WERI-Rb-1 (cell line): ENCODE results near the gene WDR93.

Experiments
- DNase-seq: peaks from one replicate; pipeline ENCODE4 v3.0.0-alpha.2; 2020
- H3K27ac ChIP-seq: fragments of 250-450 bp; sonication (Bioruptor Pico); 2 replicates; pipeline ENCODE4 v1.5.1; 2020; ENCODE audit warnings: mild to moderate bottlenecking, moderate library complexity
- H3K27me3 ChIP-seq: fragments of 250-450 bp; sonication (Bioruptor Pico); 2 replicates; pipeline ENCODE4 v1.5.1; 2021; ENCODE audit warnings: mild to moderate bottlenecking, low read depth, moderate library complexity; ENCODE audit not compliant: insufficient read depth, severe bottlenecking
- H3K36me3 ChIP-seq: fragments of 250-450 bp; sonication (Bioruptor Pico); 2 replicates; pipeline ENCODE4 v1.5.1; 2020; ENCODE audit warnings: mild to moderate bottlenecking, moderate library complexity
- H3K4me3 ChIP-seq: 2 replicates; pipeline ENCODE4 v1.5.1; 2011; ENCODE audit warnings: low read depth, mild to moderate bottlenecking, control low read depth, low read length
- H3K9me3 ChIP-seq: fragments of 250-450 bp; sonication (Bioruptor Pico); 2 replicates; pipeline ENCODE4 v1.5.1; 2021; ENCODE audit warnings: mild to moderate bottlenecking, moderate library complexity; ENCODE audit not compliant: severe bottlenecking
- CTCF ChIP-seq: IDR thresholded peaks from 2 replicates; pipeline ENCODE4 v1.5.1; 2011; ENCODE audit warnings: low read depth, mild to moderate bottlenecking, control low read depth, inconsistent platforms, low read length

Gene WDR93

DNA sequence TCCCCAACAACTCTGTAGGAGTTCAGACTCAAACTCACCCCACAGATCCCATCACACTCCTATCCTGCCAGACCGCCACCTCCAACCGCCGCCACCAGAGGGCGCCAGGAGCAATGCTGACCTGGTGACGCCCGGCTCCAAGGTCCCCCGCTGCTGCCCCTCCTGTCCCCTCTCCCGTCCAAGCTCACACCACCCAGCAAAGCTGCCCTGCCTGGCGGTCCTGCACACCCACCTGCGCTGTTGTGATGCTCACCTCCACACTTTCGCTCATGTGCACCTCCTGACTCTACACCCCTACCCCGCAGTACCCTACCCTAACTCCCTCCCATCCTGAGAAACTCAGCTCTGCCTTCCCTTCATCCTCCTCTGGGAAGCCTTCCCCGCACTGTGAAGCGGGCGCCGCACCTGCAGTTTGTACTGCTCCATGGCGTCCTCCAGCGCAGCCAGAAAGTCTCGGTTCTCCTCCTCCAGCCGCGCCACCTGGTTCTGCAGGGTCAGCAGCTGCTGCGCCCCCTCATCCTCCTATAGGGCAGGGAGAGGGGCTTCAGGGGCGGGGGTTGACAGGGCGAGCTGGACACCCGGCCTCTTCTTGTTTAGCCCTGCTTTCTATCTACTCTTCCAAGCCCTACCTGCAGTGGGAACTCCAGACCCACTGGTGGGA, 43.3 kb upstream of the WDR93 start:
- peaks cover 34% of the 10 kb centered on the region for H3K36me3 ChIP-seq
- no peaks in the 10 kb centered on the region for H3K9me3 ChIP-seq
- peak; percentile 96 for TF ChIP-seq CTCF
- DNase-seq, result peak; percentile 84
- H3K27ac ChIP-seq, result no peak overlapping the region
- H3K4me3 ChIP-seq, result no peak overlapping the region
- no peaks in the 10 kb centered on the region for H3K27me3 ChIP-seq

- TF ChIP-seq CTCF, result no peak
- Histone ChIP-seq H3K27ac (no peak overlapping the region), H3K36me3 (peaks cover 28% of the 10 kb centered on the region), H3K4me3 (no peak overlapping the region), H3K27me3 (no peaks in the 10 kb centered on the region), H3K9me3 (no peaks in the 10 kb centered on the region)
- DNase-seq, result no peak
These were observed 42.3 kb upstream of the WDR93 start for GRCh38 chr15:89648106-89649012.

GRCh38 chr15:89649013-89649625, 41.5 kb upstream of the WDR93 start:
- no peaks in the 10 kb centered on the region for H3K9me3 ChIP-seq
- no peak for TF ChIP-seq CTCF
- DNase-seq, result no peak
- H3K27me3 ChIP-seq, result no peaks in the 10 kb centered on the region
- no peak overlapping the region for H3K4me3 ChIP-seq
- no peak overlapping the region for H3K27ac ChIP-seq
- H3K36me3 ChIP-seq, result peaks cover 24% of the 10 kb centered on the region

DNA sequence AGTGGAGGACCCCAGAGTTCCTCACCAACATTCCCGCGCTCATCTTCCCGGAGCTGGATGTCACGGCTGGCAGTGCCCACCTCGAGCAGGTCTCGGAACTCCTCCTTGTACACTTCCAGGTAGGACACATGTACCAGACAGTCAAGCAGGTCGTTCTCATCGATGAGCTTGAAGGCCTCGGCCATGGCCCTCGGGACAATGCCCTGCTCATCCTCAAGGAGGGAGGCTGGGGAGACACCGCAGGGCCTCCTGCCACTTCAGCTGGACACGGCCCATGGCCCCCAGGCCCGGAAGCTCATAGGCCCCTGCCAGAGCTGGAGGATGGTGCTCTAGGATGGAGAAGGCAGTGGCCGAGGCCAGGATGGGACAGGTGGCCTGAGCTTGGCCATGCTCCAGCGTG, 40.9 kb upstream of the WDR93 start:
- H3K27me3 ChIP-seq, result no peaks in the 10 kb centered on the region

GRCh38 chr15:89652131-89652530, 38.5 kb upstream of the WDR93 start:
- H3K9me3 ChIP-seq, result no peaks in the 10 kb centered on the region
- H3K27me3 ChIP-seq, result no peaks in the 10 kb centered on the region
- H3K4me3 ChIP-seq, result no peak overlapping the region
- peaks cover 12% of the 10 kb centered on the region; the same call in 1 of the 2 replicates for H3K36me3 ChIP-seq
- H3K27ac ChIP-seq, result no peak overlapping the region
- no peak for TF ChIP-seq CTCF
- no peak for DNase-seq

More for the DNA sequence above, 40.9 kb upstream of the WDR93 start:
- DNase-seq, result no peak
- no peak for TF ChIP-seq CTCF
- Histone ChIP-seq H3K36me3 (peaks cover 23% of the 10 kb centered on the region), H3K27ac (no peak overlapping the region), H3K4me3 (no peak overlapping the region), H3K9me3 (no peaks in the 10 kb centered on the region)
